Erythroblast (primary cell): ENCODE measurements around the gene CCDC157.

Experiments
- GATA1 ChIP-seq: IDR thresholded peaks from 2 replicates; pipeline ENCODE4 v1.6.1; 2011; ENCODE audit warnings: low read depth, mild to moderate bottlenecking, control low read depth, low read length, moderate library complexity
- POLR2A ChIP-seq: IDR thresholded peaks from 2 replicates; pipeline ENCODE4 v1.6.1; 2011; ENCODE audit warnings: mild to moderate bottlenecking, low read length

DNA sequence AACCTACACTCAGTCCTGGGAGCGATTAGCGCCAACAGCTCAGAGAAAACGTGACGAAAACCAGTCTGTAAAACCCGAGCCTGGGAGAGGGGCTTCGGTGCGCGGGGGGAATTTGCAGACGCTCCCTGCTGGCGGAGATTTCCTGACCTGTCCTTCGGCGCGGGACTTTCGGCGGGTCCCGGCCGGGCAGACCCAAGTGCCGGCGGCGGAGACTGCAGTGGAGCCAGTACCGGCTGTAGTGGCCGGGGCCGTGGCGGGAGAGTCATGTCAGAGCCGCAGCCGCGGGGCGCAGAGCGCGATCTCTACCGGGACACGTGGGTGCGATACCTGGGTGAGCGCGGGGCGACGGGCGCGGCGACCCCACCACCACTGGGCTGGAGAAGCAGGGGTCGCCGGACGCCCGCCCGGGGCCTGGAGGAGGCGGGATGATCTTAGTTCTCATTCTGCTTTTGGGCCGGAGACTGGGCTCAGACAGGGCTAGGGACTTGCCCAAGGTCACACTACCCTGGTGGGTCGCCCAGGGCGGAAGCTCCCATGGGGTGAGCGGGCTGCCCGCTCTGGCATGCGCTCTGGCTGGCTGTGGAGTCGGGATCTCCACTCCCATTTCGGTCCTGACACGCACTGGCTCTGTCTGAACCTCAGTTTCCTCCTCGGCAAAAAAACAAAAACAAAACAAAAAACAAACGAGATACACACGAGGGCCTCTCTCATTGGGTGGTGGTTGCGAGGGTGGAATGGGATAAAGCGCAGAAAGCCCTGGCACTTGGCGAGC is 69.0 kb downstream of the CCDC157 start, which contains the start of gene MTFP1:
- TF ChIP-seq POLR2A = no peak
- no peak for TF ChIP-seq GATA1
